OCI-LY3 (cell line): ENCODE data around the gene PCDH15.

Experiments
- CTCF ChIP-seq: fragments of 200-600, 300-600 bp; sonication (generic); IDR thresholded peaks from 2 replicates; pipeline ENCODE4 v1.5.1; 2014; ENCODE audit warnings: antibody characterized with exemption, low read length, low read depth
- EZH2phosphoT487 ChIP-seq: fragments of 200-600 bp; shearing (Covaris generic); IDR thresholded peaks from 2 replicates; pipeline ENCODE4 v1.6.1; 2018; ENCODE audit warnings: antibody characterized with exemption, mixed run types, low read depth

- TF ChIP-seq EZH2phosphoT487 (no peak), CTCF (no peak)
Measured at GRCh38 chr10:53983431-53983830, 817.6 kb downstream of the PCDH15 start.
